Left lung (tissue), 10 donors: Measurements from ENCODE around the gene OSBPL6. TPM values are rescaled to one million over a fixed set of nuclear protein-coding genes. Genes with fewer than 3 reads are reported as not detected.

ENCODE experiments used
- ATAC-seq: fragments of 200-7000 bp; cut with Tn5 transposase; one replicate; pipeline ENCODE4 v1.9.1; 2020; ENCODE audit warnings: moderate library complexity
- DNase-seq, 4 donors: peaks; one replicate each; pipeline ENCODE4 v3.0.0-alpha.2; 2013 to 2020
- H3K27ac ChIP-seq, 2 donors: fragments of 200-600 bp; sonication (generic) in 1 of 2; one replicate each; pipeline versions ENCODE4 v1.5.0 to v1.8.0; 2020 to 2021
- H3K27me3 ChIP-seq, 2 donors: fragments of 200-600 bp; sonication (generic) in 1 of 2; one replicate each; pipeline versions ENCODE4 v1.5.0 to v1.8.0; 2020 to 2021
- H3K36me3 ChIP-seq, 2 donors: fragments of 200-600 bp; sonication (generic) in 1 of 2; one replicate each; pipeline versions ENCODE4 v1.5.0 to v1.8.0; 2020 to 2021
- H3K4me1 ChIP-seq, 2 donors: fragments of 200-600 bp; one replicate each; pipeline ENCODE4 v1.8.0; 2021
- H3K4me3 ChIP-seq, 2 donors: fragments of 200-600 bp; sonication (generic) in 1 of 2; one replicate each; pipeline versions ENCODE4 v1.5.0 to v1.8.0; 2020 to 2021; ENCODE audit warnings: mild to moderate bottlenecking in 1 of 2
- H3K9me3 ChIP-seq, 2 donors: fragments of 200-600 bp; sonication (generic) in 1 of 2; one replicate each; pipeline versions ENCODE4 v1.5.0 to v1.8.0; 2020 to 2021
- intact Hi-C, 2 donors: fragments of 100-400 bp; cut with DNase I; formaldehyde crosslinking; loops; one replicate each; pipeline versions ENCODE4 v1.11.2 to v1.14.2; 2022
- polyA plus RNA-seq, 6 donors: library from polyadenylated mRNA; unstranded; fragments of 120-200 nt; gene quantifications; one replicate each; pipeline ENCODE4 v1.2.1, GENCODE V29; 2013; ENCODE audit not compliant: insufficient read length in 6 of 6
- total RNA-seq, 2 donors: library from RNA; stranded (reverse); fragmentation: NEBNext Ultra II Directional; extraction: Animal tissue kit (Norgen Biotek cat#: 25700); gene quantifications; one replicate each; pipeline ENCODE4 v1.2.1, GENCODE V29; 2021
- TF ChIP-seq, protein P1 (sequence below), 2 donors: fragments of 200-600 bp; sonication (generic) in 1 of 2; IDR thresholded peaks; one replicate each; pipeline versions ENCODE4 v1.5.0 to v1.8.0; 2021; ENCODE audit warnings: antibody characterized with exemption in 2 of 2
- donor health status: DM: no; HTN: yes; CAD: no.
- donor health status: DM: no; HTN: no; CAD: no.

OSBPL6 gene
- total and polyA plus RNA-seq, 8 donors, result 2.9 to 6.0 (median 4.9) TPM

- ATAC-seq (no peak), DNase-seq (no peak)
- H3K36me3 ChIP-seq, result no peaks in the 10 kb centered on the region
- no peak overlapping the region for H3K27ac ChIP-seq
- TF ChIP-seq, protein P1, sequence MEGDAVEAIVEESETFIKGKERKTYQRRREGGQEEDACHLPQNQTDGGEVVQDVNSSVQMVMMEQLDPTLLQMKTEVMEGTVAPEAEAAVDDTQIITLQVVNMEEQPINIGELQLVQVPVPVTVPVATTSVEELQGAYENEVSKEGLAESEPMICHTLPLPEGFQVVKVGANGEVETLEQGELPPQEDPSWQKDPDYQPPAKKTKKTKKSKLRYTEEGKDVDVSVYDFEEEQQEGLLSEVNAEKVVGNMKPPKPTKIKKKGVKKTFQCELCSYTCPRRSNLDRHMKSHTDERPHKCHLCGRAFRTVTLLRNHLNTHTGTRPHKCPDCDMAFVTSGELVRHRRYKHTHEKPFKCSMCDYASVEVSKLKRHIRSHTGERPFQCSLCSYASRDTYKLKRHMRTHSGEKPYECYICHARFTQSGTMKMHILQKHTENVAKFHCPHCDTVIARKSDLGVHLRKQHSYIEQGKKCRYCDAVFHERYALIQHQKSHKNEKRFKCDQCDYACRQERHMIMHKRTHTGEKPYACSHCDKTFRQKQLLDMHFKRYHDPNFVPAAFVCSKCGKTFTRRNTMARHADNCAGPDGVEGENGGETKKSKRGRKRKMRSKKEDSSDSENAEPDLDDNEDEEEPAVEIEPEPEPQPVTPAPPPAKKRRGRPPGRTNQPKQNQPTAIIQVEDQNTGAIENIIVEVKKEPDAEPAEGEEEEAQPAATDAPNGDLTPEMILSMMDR (IDR thresholded peaks at IDR 0.05), result no peak
- H3K27me3 ChIP-seq, result no peaks in the 10 kb centered on the region
- H3K4me1 ChIP-seq, result no peaks in the 10 kb centered on the region
- H3K4me3 ChIP-seq, result no peak overlapping the region
- H3K9me3 ChIP-seq, result no peaks in the 10 kb centered on the region
- intact Hi-C loops, result no loop called here
These were observed 201.0 kb downstream of the OSBPL6 start for GRCh38 chr2:178395295-178395694.

- H3K36me3 ChIP-seq, result no peaks in the 10 kb centered on the region
- no peaks in the 10 kb centered on the region for H3K27me3 ChIP-seq
- no peaks in the 10 kb centered on the region for H3K9me3 ChIP-seq
- no peak for DNase-seq
- TF ChIP-seq, protein P1 (IDR thresholded peaks at IDR 0.05), result no peak
- no peak overlapping the region for H3K27ac ChIP-seq
- ATAC-seq, result no peak
- intact Hi-C loops, result no loop called here
- H3K4me1 ChIP-seq, result no peaks in the 10 kb centered on the region
- H3K4me3 ChIP-seq, result no peak overlapping the region
These were observed 201.7 kb downstream of the OSBPL6 start for GRCh38 chr2:178395941-178396570.

DNA sequence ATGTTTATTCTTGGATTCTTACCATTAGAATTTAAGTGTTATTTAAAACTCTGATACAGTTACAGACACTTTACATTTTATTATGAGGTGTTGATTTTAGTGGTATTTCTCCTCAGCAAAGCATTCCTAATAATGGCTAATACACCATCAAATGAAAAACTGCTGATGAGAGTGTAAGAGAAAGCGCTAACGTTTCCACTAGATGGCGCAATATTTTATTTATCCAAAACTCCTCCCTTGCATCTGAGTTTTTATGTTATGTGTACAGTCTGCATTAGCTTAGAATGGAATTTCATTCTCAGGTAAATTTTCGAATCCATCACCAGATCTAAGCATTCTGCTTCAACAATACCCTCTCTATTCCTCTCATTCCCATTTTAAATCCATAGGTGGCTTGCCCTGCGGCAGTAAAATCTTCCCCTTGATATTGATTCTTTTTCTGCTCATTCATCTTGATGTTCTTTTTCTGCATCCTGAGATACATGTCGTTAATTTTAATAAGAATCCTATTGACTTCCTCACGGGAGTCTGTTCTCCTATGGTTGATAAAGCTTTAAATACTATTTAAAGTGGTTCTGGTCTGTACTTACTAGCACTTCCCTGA, 202.8 kb downstream of the OSBPL6 start:
- Histone ChIP-seq H3K4me3 (no peak overlapping the region), H3K9me3 (no peaks in the 10 kb centered on the region), H3K27me3 (no peaks in the 10 kb centered on the region), H3K27ac (no peak overlapping the region), H3K4me1 (no peaks in the 10 kb centered on the region), H3K36me3 (no peaks in the 10 kb centered on the region)
- ATAC-seq (peak; percentile 85), DNase-seq (peak in 2 of 4 donors; percentile 32 to 55)
- intact Hi-C loops, result no loop called here
- TF ChIP-seq, protein P1 (IDR thresholded peaks at IDR 0.05), result peak; percentile 36 to 57

- intact Hi-C loops, result no loop called here
- DNase-seq (peak in 1 of 4 donors; percentile 24), ATAC-seq (no peak)
- Histone ChIP-seq H3K36me3 (no peaks in the 10 kb centered on the region), H3K27ac (no peak overlapping the region), H3K4me3 (no peak overlapping the region), H3K27me3 (no peaks in the 10 kb centered on the region), H3K4me1 (no peaks in the 10 kb centered on the region), H3K9me3 (no peaks in the 10 kb centered on the region)
- TF ChIP-seq, protein P1 (IDR thresholded peaks at IDR 0.05), result no peak
These were observed 207.7 kb downstream of the OSBPL6 start for GRCh38 chr2:178401994-178402437.

DNA sequence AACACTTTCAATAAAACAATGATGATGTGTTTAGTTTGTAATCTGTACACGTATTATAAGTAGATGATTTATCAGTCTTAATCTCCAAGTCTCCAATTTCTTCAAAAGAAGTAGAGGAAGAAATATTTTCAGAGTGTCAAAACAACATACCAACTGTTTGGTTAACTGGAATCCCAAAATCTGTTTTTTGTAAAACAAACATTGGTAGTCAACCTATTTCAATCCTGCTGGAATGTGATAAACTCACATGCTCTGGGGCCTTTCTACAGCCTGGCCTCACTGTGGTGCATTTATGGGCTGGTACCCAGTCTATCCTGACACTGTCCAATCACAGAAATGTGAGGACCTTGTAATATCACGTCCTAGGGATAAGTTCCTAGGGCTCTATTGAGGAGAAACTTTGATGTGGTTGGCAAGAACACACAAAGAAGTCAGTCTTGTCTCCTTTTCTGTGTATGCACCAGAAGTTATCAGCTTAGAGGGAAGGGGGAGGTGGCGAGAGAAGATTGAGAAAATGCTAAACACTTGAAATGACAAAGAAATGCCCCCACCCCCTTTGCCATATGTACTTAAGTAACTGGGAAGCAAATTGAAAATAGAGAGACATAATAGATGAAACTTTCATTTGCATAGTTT, 209.5 kb downstream of the OSBPL6 start:
- DNase-seq (no peak), ATAC-seq (no peak)
- H3K9me3 ChIP-seq, result no peaks in the 10 kb centered on the region
- H3K4me1 ChIP-seq, result no peaks in the 10 kb centered on the region
- H3K36me3 ChIP-seq, result no peaks in the 10 kb centered on the region
- peak overlapping the region; percentile 14 to 23 for H3K27ac ChIP-seq
- no peak overlapping the region for H3K4me3 ChIP-seq
- intact Hi-C loops, result no loop called here
- no peaks in the 10 kb centered on the region for H3K27me3 ChIP-seq
- TF ChIP-seq, protein P1 (IDR thresholded peaks at IDR 0.05), result no peak
